Measurements from ENCODE around the gene CHMP6.
A peak's percentile ranks its signal among the peaks of the same experiment; 100 is the strongest.

Gene CHMP6

GRCh38 chr17:80987941-80988461 lies 3.6 kb upstream of the CHMP6 start:
- H3K4me3 ChIP-seq (ENCODE audit: low read length), result no peak overlapping the region
- TF ChIP-seq ZNF274 (IDR thresholded peaks at IDR 0.05; ENCODE audit: low read depth, low read length), result no peak

- H3K4me3 ChIP-seq (ENCODE audit: low read length), result no peak overlapping the region
- no peak for TF ChIP-seq ZNF274 (IDR thresholded peaks at IDR 0.05; ENCODE audit: low read depth, low read length)
Measured at GRCh38 chr17:80989586-80989913, 2.1 kb upstream of the CHMP6 start.

- peak overlapping the region; percentile 93 for H3K4me3 ChIP-seq (ENCODE audit: low read length)
- TF ChIP-seq ZNF274 (IDR thresholded peaks at IDR 0.05; ENCODE audit: low read depth, low read length), result no peak
Measured at GRCh38 chr17:80990921-80991644, 558 bp upstream of the CHMP6 start.

GRCh38 chr17:80992077-80992947 lies 671 bp downstream of the CHMP6 start:
- no peak for TF ChIP-seq ZNF274 (IDR thresholded peaks at IDR 0.05; ENCODE audit: low read depth, low read length)
- H3K4me3 ChIP-seq (ENCODE audit: low read length), result peak overlapping the region; percentile 93

- no peak for TF ChIP-seq ZNF274 (IDR thresholded peaks at IDR 0.05; ENCODE audit: low read depth, low read length)
- peak overlapping the region; percentile 93 for H3K4me3 ChIP-seq (ENCODE audit: low read length)
Measured at GRCh38 chr17:80992948-80993624, 1.4 kb downstream of the CHMP6 start.

- no peak for TF ChIP-seq ZNF274 (IDR thresholded peaks at IDR 0.05; ENCODE audit: low read depth, low read length)
- no peak overlapping the region for H3K4me3 ChIP-seq (ENCODE audit: low read length)
Measured at GRCh38 chr17:80995131-80995530, 3.5 kb downstream of the CHMP6 start.

- no peak overlapping the region for H3K4me3 ChIP-seq (ENCODE audit: low read length)
- no peak for TF ChIP-seq ZNF274 (IDR thresholded peaks at IDR 0.05; ENCODE audit: low read depth, low read length)
Measured at GRCh38 chr17:80996422-80997305, 5.0 kb downstream of the CHMP6 start.

GRCh38 chr17:80997424-80998117 lies 5.9 kb downstream of the CHMP6 start:
- TF ChIP-seq ZNF274 (IDR thresholded peaks at IDR 0.05; ENCODE audit: low read depth, low read length), result no peak
- H3K4me3 ChIP-seq (ENCODE audit: low read length), result no peak overlapping the region

GRCh38 chr17:80998118-80998747 lies 6.6 kb downstream of the CHMP6 start:
- TF ChIP-seq ZNF274 (IDR thresholded peaks at IDR 0.05; ENCODE audit: low read depth, low read length), result no peak

GRCh38 chr17:80998748-80999535 lies 7.3 kb downstream of the CHMP6 start:
- H3K4me3 ChIP-seq (ENCODE audit: low read length), result no peak overlapping the region
- no peak for TF ChIP-seq ZNF274 (IDR thresholded peaks at IDR 0.05; ENCODE audit: low read depth, low read length)

More at GRCh38 chr17:80998118-80998747, 6.6 kb downstream of the CHMP6 start:
- H3K4me3 ChIP-seq (ENCODE audit: low read length), result no peak overlapping the region

- no peak for TF ChIP-seq ZNF274 (IDR thresholded peaks at IDR 0.05; ENCODE audit: low read depth, low read length)
- no peak overlapping the region for H3K4me3 ChIP-seq (ENCODE audit: low read length)
Measured at GRCh38 chr17:80999536-81000333, 8.1 kb downstream of the CHMP6 start.
